Astrocyte (in vitro differentiated cells and primary cell): ENCODE data around the gene ADGRF1. TPM values are rescaled to one million over a fixed set of nuclear protein-coding genes. Genes with fewer than 3 reads are reported as not detected.
A peak's percentile ranks its signal among the peaks of the same experiment; 100 is the strongest.
"Not testable (repeated sequence)": the region's sequence is repeated elsewhere in the genome, so short reads cannot be mapped to it uniquely, and the experiment has no call there.

Source experiments
- DNase-seq: peaks from one replicate; pipeline ENCODE4 v3.0.0-alpha.2; 2010; ENCODE audit warnings: low read depth
- FAIRE-seq: peaks from 2 replicates; lab custom pipeline; 2011; peaks lifted over from hg19 to GRCh38; lab: Jason Lieb, UNC
- H2AFZ ChIP-seq: 2 replicates; pipeline ENCODE4 v1.6.0; 2012; ENCODE audit warnings: low read depth, low read length, inconsistent platforms
- H3K27ac ChIP-seq: 2 replicates; pipeline ENCODE4 v1.5.1; 2011; ENCODE audit warnings: low read depth, low read length, inconsistent platforms
- H3K27me3 ChIP-seq: 2 replicates; pipeline ENCODE4 v1.6.0; 2011; ENCODE audit warnings: low read length, inconsistent platforms; ENCODE audit not compliant: insufficient read depth
- H3K36me3 ChIP-seq: 2 replicates; pipeline ENCODE4 v1.5.1; 2011; ENCODE audit warnings: low read length, inconsistent platforms; ENCODE audit not compliant: insufficient read depth
- H3K4me1 ChIP-seq: 2 replicates; pipeline ENCODE4 v1.5.1; 2011; ENCODE audit warnings: low read length, inconsistent platforms; ENCODE audit not compliant: insufficient read depth
- H3K4me2 ChIP-seq: 2 replicates; pipeline ENCODE4 v1.6.0; 2012; ENCODE audit warnings: low read length, inconsistent platforms
- H3K4me3 ChIP-seq: 2 replicates; pipeline ENCODE4 v1.5.1; 2011; ENCODE audit warnings: low read depth, mild to moderate bottlenecking, low read length, inconsistent platforms; ENCODE audit not compliant: insufficient read depth
- H3K79me2 ChIP-seq: 2 replicates; pipeline ENCODE4 v1.6.0; 2012; ENCODE audit warnings: mild to moderate bottlenecking, low read length, inconsistent platforms; ENCODE audit not compliant: insufficient read depth
- H3K9ac ChIP-seq: 2 replicates; pipeline ENCODE4 v1.6.0; 2012; ENCODE audit warnings: mild to moderate bottlenecking, low read length, inconsistent platforms
- H3K9me3 ChIP-seq: 2 replicates; pipeline ENCODE4 v1.5.1; 2012; ENCODE audit warnings: low read depth, mild to moderate bottlenecking, low read length, inconsistent platforms; ENCODE audit not compliant: insufficient read depth
- H4K20me1 ChIP-seq: 2 replicates; pipeline ENCODE4 v1.6.0; 2012; ENCODE audit warnings: low read length, inconsistent platforms; ENCODE audit not compliant: insufficient read depth
- H3K27ac Mint-ChIP-seq: one replicate; pipeline ENCODE4 v1.8.0; 2021; ENCODE audit warnings: mild to moderate bottlenecking, mixed read lengths; ENCODE audit not compliant: unreplicated experiment
- H3K27me3 Mint-ChIP-seq: one replicate; pipeline ENCODE4 v1.8.0; 2021; ENCODE audit warnings: low read depth, mixed read lengths; ENCODE audit not compliant: unreplicated experiment
- H3K36me3 Mint-ChIP-seq: one replicate; pipeline ENCODE4 v1.8.0; 2021; ENCODE audit warnings: low read depth, mixed read lengths; ENCODE audit not compliant: unreplicated experiment
- H3K4me1 Mint-ChIP-seq: one replicate; pipeline ENCODE4 v1.8.0; 2021; ENCODE audit warnings: low read depth, mixed read lengths; ENCODE audit not compliant: unreplicated experiment
- H3K4me3 Mint-ChIP-seq: one replicate; pipeline ENCODE4 v1.8.0; 2021; ENCODE audit warnings: mild to moderate bottlenecking, moderate library complexity, mixed read lengths; ENCODE audit not compliant: unreplicated experiment
- H3K9me3 Mint-ChIP-seq: one replicate; pipeline ENCODE4 v1.8.0; 2021; ENCODE audit warnings: mild to moderate bottlenecking, mixed read lengths; ENCODE audit not compliant: unreplicated experiment
- EZH2 ChIP-seq: IDR thresholded peaks from 2 replicates; pipeline ENCODE4 v1.6.1; 2012; ENCODE audit warnings: mild to moderate bottlenecking, low read length, inconsistent platforms; ENCODE audit not compliant: insufficient read depth
- total RNA-seq: library from RNA; stranded (reverse); gene quantifications from 2 replicates; pipeline ENCODE4 v1.2.1, GENCODE V29; 2021
- TF ChIP-seq, protein P1 (sequence below): IDR thresholded peaks from 2 replicates; pipeline ENCODE4 v1.5.1; 2011; ENCODE audit warnings: low read depth, mild to moderate bottlenecking, inconsistent platforms, low read length, moderate library complexity; ENCODE audit not compliant: insufficient read depth

Gene ADGRF1
- total RNA-seq, 1 donor from 2014 or later, result 0.25 TPM

GRCh38 chr6:46993846-46994245, 48.3 kb downstream of the ADGRF1 start:
- H4K20me1 ChIP-seq, result no peaks in the 10 kb centered on the region
- no peak overlapping the region for H3K4me3 ChIP-seq
- H3K27me3 ChIP-seq, result no peaks in the 10 kb centered on the region
- H3K27ac Mint-ChIP-seq, result peak overlapping the region; percentile 94
- H3K36me3 ChIP-seq, result no peaks in the 10 kb centered on the region
- no peak overlapping the region for H3K9ac ChIP-seq
- H3K9me3 Mint-ChIP-seq, result peaks cover 7% of the 10 kb centered on the region
- peak overlapping the region; percentile 68 for H3K27ac ChIP-seq
- peaks cover 45% of the 10 kb centered on the region for H3K4me1 Mint-ChIP-seq
- DNase-seq (peak; percentile 99), FAIRE-seq (peak; percentile 96)
- TF ChIP-seq, protein P1, sequence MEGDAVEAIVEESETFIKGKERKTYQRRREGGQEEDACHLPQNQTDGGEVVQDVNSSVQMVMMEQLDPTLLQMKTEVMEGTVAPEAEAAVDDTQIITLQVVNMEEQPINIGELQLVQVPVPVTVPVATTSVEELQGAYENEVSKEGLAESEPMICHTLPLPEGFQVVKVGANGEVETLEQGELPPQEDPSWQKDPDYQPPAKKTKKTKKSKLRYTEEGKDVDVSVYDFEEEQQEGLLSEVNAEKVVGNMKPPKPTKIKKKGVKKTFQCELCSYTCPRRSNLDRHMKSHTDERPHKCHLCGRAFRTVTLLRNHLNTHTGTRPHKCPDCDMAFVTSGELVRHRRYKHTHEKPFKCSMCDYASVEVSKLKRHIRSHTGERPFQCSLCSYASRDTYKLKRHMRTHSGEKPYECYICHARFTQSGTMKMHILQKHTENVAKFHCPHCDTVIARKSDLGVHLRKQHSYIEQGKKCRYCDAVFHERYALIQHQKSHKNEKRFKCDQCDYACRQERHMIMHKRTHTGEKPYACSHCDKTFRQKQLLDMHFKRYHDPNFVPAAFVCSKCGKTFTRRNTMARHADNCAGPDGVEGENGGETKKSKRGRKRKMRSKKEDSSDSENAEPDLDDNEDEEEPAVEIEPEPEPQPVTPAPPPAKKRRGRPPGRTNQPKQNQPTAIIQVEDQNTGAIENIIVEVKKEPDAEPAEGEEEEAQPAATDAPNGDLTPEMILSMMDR, result no peak
- no peak for TF ChIP-seq EZH2
- H3K4me2 ChIP-seq, result peak overlapping the region; percentile 53
- no peaks in the 10 kb centered on the region for H3K79me2 ChIP-seq
- no peaks in the 10 kb centered on the region for H3K36me3 Mint-ChIP-seq
- H3K4me3 Mint-ChIP-seq, result peak overlapping the region; percentile 1
- no peaks in the 10 kb centered on the region for H3K27me3 Mint-ChIP-seq
- H2AFZ ChIP-seq, result peak overlapping the region; percentile 15
- peaks cover 27% of the 10 kb centered on the region for H3K4me1 ChIP-seq
- no peaks in the 10 kb centered on the region for H3K9me3 ChIP-seq

DNA sequence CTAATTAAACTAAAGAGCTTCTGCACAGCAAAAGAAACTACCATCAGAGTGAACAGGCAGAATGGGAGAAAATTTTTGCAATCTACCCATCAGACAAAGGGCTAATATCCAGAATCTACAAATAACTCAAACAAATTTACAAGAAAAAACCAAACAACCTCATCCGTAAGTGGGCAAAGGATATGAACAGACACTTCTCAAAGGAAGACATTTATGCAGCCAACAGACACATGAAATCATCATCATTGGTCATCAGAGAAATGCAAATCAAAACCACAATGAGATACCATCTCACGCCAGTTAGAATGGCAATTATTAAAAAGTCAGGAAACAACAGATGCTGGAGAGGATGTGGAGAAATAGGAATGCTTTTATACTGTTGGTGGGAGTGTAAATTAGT, 49.7 kb downstream of the ADGRF1 start:
- H3K4me3 ChIP-seq, H3K4me3 Mint-ChIP-seq, H3K4me2 ChIP-seq, H3K9ac ChIP-seq, FAIRE-seq, H3K36me3 ChIP-seq, H4K20me1 ChIP-seq, H3K27ac ChIP-seq, H3K9me3 ChIP-seq, H3K9me3 Mint-ChIP-seq, H3K27me3 Mint-ChIP-seq, H2AFZ ChIP-seq, H3K27me3 ChIP-seq, H3K36me3 Mint-ChIP-seq, H3K79me2 ChIP-seq: not testable (repeated sequence)
- DNase-seq, result peak; percentile 55
- peak overlapping the region; percentile 37 for H3K27ac Mint-ChIP-seq
- H3K4me1 Mint-ChIP-seq, result peaks cover 34% of the 10 kb centered on the region
- peaks cover 23% of the 10 kb centered on the region for H3K4me1 ChIP-seq

DNA sequence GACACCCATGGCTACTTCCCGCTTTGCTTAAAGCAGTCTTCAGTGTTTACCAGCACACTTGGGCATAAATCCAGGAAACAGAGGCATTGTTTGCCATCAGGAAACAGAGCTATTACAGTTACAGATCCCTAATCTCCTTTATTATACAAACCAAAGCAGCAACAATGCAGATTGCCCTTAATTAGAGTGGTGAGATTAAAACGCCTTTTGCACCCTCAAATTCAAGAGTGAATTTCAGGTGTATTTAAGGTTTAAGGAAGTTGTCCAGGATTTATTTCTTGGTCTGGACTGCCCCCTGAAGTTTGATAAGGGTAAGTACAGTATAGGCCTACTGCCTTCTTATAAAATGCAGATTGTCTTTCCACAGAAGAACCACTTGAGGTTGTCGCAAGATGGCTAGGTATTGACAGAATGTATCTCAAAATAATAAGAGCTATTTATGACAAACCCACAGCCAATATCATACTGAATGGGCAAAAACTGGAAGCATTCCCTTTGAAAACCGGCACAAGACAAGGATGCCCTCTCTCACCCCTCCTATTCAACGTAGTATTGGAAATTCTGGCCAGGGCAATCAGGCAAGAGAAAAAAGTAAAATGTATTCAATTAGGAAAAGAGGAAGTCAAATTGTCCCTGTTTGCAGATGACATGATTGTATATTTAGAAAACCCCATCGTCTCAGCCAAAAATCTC, 51.2 kb downstream of the ADGRF1 start:
- H3K4me1 Mint-ChIP-seq, result peaks cover 31% of the 10 kb centered on the region
- H3K9ac ChIP-seq, H3K27me3 ChIP-seq, H3K4me3 Mint-ChIP-seq, H3K79me2 ChIP-seq, H4K20me1 ChIP-seq, H3K27me3 Mint-ChIP-seq, H3K9me3 Mint-ChIP-seq, H3K36me3 ChIP-seq, H3K4me2 ChIP-seq, H3K36me3 Mint-ChIP-seq, H2AFZ ChIP-seq, H3K27ac ChIP-seq, H3K4me3 ChIP-seq, H3K9me3 ChIP-seq: not testable (repeated sequence)
- TF ChIP-seq, protein P1, result peak; percentile 76
- H3K27ac Mint-ChIP-seq, result peak overlapping the region; percentile 34
- peak; percentile 34 for FAIRE-seq
- peaks cover 27% of the 10 kb centered on the region for H3K4me1 ChIP-seq
- DNase-seq, result peak; percentile 63
